Measurements from ENCODE around the gene KMT5B. TPM values are rescaled to one million over a fixed set of nuclear protein-coding genes. Genes with fewer than 3 reads are reported as not detected.
"Not testable (repeated sequence)": the region's sequence is repeated elsewhere in the genome, so short reads cannot be mapped to it uniquely, and the experiment has no call there.

KMT5B gene
- total RNA-seq, 1 donor from 2014 or later = 46.8 TPM

DNA sequence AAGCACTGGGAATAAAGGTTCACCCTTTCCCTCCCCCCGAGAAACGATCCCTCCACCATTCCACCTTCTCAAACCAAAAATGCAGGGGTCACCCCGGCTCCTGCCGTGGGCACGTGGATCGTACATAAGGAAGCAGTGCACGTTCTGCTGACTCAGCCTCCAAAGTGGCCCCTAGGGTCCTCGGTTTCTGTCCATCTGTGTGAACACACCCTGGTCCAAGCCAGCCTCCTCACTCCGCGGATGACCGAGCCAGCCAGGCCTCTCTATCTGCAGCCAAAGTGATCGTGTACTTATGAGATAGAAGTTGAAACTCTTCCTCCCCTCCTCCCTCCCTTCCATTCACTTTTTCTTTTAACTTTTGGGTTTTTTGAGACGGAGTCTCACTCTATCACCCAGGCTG, 42.4 kb upstream of the KMT5B start:
- H3K27me3 Mint-ChIP-seq (ENCODE audit: unreplicated experiment) = peaks cover 19% of the 10 kb centered on the region
- H3K4me1 Mint-ChIP-seq (ENCODE audit: unreplicated experiment) = peaks cover 7% of the 10 kb centered on the region
- H3K36me3 Mint-ChIP-seq (ENCODE audit: low read depth, unreplicated experiment) = peaks cover 11% of the 10 kb centered on the region
- H3K4me3 Mint-ChIP-seq (ENCODE audit: unreplicated experiment) = no peak overlapping the region
- TF ChIP-seq, protein P1, sequence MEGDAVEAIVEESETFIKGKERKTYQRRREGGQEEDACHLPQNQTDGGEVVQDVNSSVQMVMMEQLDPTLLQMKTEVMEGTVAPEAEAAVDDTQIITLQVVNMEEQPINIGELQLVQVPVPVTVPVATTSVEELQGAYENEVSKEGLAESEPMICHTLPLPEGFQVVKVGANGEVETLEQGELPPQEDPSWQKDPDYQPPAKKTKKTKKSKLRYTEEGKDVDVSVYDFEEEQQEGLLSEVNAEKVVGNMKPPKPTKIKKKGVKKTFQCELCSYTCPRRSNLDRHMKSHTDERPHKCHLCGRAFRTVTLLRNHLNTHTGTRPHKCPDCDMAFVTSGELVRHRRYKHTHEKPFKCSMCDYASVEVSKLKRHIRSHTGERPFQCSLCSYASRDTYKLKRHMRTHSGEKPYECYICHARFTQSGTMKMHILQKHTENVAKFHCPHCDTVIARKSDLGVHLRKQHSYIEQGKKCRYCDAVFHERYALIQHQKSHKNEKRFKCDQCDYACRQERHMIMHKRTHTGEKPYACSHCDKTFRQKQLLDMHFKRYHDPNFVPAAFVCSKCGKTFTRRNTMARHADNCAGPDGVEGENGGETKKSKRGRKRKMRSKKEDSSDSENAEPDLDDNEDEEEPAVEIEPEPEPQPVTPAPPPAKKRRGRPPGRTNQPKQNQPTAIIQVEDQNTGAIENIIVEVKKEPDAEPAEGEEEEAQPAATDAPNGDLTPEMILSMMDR (IDR thresholded peaks at IDR 0.05; ENCODE audit: unreplicated experiment) = no peak
- no peak for DNase-seq (ENCODE audit: low spot score)
- no peak overlapping the region for H3K27ac Mint-ChIP-seq (ENCODE audit: unreplicated experiment)
- H3K9me3 Mint-ChIP-seq (ENCODE audit: unreplicated experiment) = no peaks in the 10 kb centered on the region

DNA sequence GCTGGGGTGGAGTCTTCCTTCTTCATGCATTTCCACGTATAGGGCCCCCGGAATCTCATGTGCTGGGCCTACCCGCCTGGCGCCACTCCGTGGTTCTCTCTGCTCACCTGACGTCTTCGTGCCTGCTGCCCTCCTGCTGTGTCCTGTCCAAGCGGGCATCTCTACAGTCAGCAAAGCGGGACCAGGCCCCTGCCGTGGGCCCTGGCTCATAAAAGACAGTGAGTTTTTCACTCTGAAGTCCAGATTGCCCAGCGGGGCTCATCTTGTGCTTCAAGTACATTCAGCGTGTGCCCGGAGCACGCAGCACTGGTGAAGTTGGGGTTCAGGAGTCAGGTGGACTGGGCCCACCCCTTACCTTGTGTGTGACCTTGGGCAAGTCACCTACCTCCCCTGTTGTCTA, 41.3 kb upstream of the KMT5B start:
- Mint-ChIP-seq H3K27ac (ENCODE audit: unreplicated experiment) (no peak overlapping the region), H3K36me3 (ENCODE audit: low read depth, unreplicated experiment) (peaks cover 6% of the 10 kb centered on the region), H3K9me3 (ENCODE audit: unreplicated experiment) (no peaks in the 10 kb centered on the region), H3K27me3 (ENCODE audit: unreplicated experiment) (peaks cover 17% of the 10 kb centered on the region), H3K4me1 (ENCODE audit: unreplicated experiment) (peaks cover 7% of the 10 kb centered on the region), H3K4me3 (ENCODE audit: unreplicated experiment) (no peak overlapping the region)
- DNase-seq (ENCODE audit: low spot score) = no peak
- TF ChIP-seq, protein P1 (IDR thresholded peaks at IDR 0.05; ENCODE audit: unreplicated experiment) = no peak

DNA sequence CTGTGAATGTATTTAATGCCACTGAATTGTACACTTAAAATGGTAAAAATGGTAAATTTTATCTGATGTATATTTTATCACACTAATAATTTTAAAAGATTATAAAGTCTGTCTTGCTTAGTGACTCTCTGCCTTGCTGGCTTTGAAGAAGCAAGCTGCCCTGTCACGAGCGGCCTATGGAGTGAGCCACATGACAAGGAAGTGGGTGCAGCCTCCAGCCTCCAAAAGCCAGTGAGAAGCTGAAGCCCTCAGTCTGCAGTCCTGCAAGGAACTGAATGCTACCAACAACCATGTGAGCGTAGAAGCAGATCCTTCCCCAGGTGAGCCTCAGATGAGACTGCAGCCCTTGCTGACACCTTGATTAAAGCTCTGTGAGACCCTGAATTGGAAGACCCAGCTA, 38.7 kb upstream of the KMT5B start:
- H3K9me3 Mint-ChIP-seq (ENCODE audit: unreplicated experiment) = no peaks in the 10 kb centered on the region
- DNase-seq (ENCODE audit: low spot score) = no peak
- no peak overlapping the region for H3K27ac Mint-ChIP-seq (ENCODE audit: unreplicated experiment)
- peaks cover 12% of the 10 kb centered on the region for H3K27me3 Mint-ChIP-seq (ENCODE audit: unreplicated experiment)
- peaks cover 7% of the 10 kb centered on the region for H3K4me1 Mint-ChIP-seq (ENCODE audit: unreplicated experiment)
- peaks cover 5% of the 10 kb centered on the region for H3K36me3 Mint-ChIP-seq (ENCODE audit: low read depth, unreplicated experiment)
- H3K4me3 Mint-ChIP-seq (ENCODE audit: unreplicated experiment) = no peak overlapping the region
- TF ChIP-seq, protein P1 (IDR thresholded peaks at IDR 0.05; ENCODE audit: unreplicated experiment) = no peak

DNA sequence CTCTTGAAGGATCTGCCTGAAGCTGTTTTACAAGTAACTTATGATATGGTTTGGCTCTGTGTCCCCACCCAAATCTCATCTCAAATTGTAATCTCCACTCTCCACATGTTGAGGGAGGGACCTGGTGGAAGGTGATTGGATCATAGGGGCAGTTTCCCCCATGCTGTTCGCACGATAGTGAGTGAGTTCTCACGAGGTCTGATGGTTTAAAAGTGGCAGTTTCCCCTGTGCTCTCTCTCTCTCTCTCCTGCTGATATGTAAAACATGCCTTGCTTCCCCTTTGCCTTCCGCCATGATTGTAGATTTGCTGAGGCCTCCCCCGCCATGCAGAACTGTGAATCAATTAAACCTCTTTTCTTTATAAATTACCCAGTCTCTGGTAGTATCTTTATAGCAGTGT, 31.8 kb upstream of the KMT5B start:
- H3K27me3 Mint-ChIP-seq (ENCODE audit: unreplicated experiment); H3K36me3 Mint-ChIP-seq (ENCODE audit: low read depth, unreplicated experiment); DNase-seq (ENCODE audit: low spot score); H3K9me3 Mint-ChIP-seq (ENCODE audit: unreplicated experiment); H3K4me1 Mint-ChIP-seq (ENCODE audit: unreplicated experiment); H3K27ac Mint-ChIP-seq (ENCODE audit: unreplicated experiment); H3K4me3 Mint-ChIP-seq (ENCODE audit: unreplicated experiment): not testable (repeated sequence)

DNA sequence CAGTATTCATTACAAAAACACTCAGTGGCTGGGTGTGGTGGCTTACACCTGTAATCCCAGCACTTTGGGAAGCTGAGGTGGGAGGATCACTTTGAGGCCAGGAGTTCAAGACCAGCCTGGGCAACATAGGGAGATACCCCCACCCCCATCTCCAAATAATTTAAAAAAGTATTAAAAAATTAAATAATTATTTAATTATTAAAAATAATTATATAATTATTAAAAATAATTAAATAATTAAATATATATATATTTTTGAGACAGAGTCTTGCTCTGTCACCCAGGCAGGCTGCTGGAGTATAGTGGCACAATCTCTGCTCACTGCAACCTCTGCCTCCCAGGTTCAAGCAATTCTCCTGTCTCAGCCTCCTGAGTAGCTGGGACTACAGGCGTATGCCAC, 30.8 kb upstream of the KMT5B start:
- not testable (repeated sequence) for H3K27me3 Mint-ChIP-seq (ENCODE audit: unreplicated experiment); H3K4me1 Mint-ChIP-seq (ENCODE audit: unreplicated experiment); DNase-seq (ENCODE audit: low spot score); H3K36me3 Mint-ChIP-seq (ENCODE audit: low read depth, unreplicated experiment); H3K9me3 Mint-ChIP-seq (ENCODE audit: unreplicated experiment); H3K4me3 Mint-ChIP-seq (ENCODE audit: unreplicated experiment); H3K27ac Mint-ChIP-seq (ENCODE audit: unreplicated experiment)

DNA sequence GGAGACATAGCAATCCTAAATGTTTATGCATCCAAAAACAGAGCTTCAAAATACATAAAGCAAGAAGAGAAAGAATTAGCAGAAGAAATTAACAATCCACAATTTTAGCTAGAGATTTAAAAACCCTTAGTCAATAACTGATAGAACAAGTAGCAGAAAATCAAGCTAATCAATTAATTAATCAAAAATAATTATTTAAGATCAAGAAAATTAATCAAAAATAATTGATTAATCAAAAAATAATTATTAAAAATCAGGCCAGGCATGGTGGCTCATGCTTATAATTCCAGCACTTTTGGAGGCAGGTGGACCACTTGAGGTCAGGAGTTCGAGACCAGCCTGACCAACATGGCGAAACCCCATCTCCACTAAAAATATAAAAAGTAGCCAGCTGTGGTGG, 29.5 kb upstream of the KMT5B start:
- Mint-ChIP-seq H3K9me3 (ENCODE audit: unreplicated experiment) (no peaks in the 10 kb centered on the region), H3K36me3 (ENCODE audit: low read depth, unreplicated experiment) (no peaks in the 10 kb centered on the region), H3K27ac (ENCODE audit: unreplicated experiment) (no peak overlapping the region), H3K4me1 (ENCODE audit: unreplicated experiment) (no peaks in the 10 kb centered on the region), H3K4me3 (ENCODE audit: unreplicated experiment) (no peak overlapping the region), H3K27me3 (ENCODE audit: unreplicated experiment) (peaks cover 2% of the 10 kb centered on the region)
- DNase-seq (ENCODE audit: low spot score) = no peak
- TF ChIP-seq, protein P1 (IDR thresholded peaks at IDR 0.05; ENCODE audit: unreplicated experiment) = no peak

Data from endothelial cell (in vitro differentiated cells).